DMS79 treated with DMSO at 0.1 percent for 48 hours (cell line): ENCODE results near the gene EMILIN3.
A peak's percentile ranks its signal among the peaks of the same experiment; 100 is the strongest.

Experiments
- DNase-seq: peaks from one replicate; lab custom pipeline; 2025; lab: John Stamatoyannopoulos, UW

Gene EMILIN3

GRCh38 chr20:41345729-41346067, 20.9 kb downstream of the EMILIN3 start:
- DNase-seq, result no peak

- no peak for DNase-seq
Measured at GRCh38 chr20:41344938-41345728, 21.5 kb downstream of the EMILIN3 start.

GRCh38 chr20:41344477-41344876, 22.1 kb downstream of the EMILIN3 start:
- no peak for DNase-seq

GRCh38 chr20:41342474-41343464, 23.8 kb downstream of the EMILIN3 start:
- DNase-seq, result no peak

- peak; percentile 67 for DNase-seq
Measured at GRCh38 chr20:41340327-41341055, 26.1 kb downstream of the EMILIN3 start, which contains the start of gene LPIN3. Gene LPIN3 (plus strand): TSS chr20:41340821. CDS start chr20:41345804, 4,983 bp downstream.

GRCh38 chr20:41339957-41340326, 26.7 kb downstream of the EMILIN3 start:
- DNase-seq, result peak; percentile 58

GRCh38 chr20:41336711-41337492, 29.7 kb downstream of the EMILIN3 start:
- DNase-seq, result no peak

GRCh38 chr20:41335591-41335990, 31.0 kb downstream of the EMILIN3 start:
- DNase-seq, result no peak

- DNase-seq, result no peak
Measured at GRCh38 chr20:41334443-41335421, 31.9 kb downstream of the EMILIN3 start.

- no peak for DNase-seq
Measured at GRCh38 chr20:41334036-41334435, 32.6 kb downstream of the EMILIN3 start.

GRCh38 chr20:41331731-41332130, 34.9 kb downstream of the EMILIN3 start:
- no peak for DNase-seq

- no peak for DNase-seq
Measured at GRCh38 chr20:41330941-41331340, 35.7 kb downstream of the EMILIN3 start.

GRCh38 chr20:41330343-41330720, 36.3 kb downstream of the EMILIN3 start:
- DNase-seq, result no peak

- DNase-seq, result no peak
Measured at GRCh38 chr20:41329435-41330342, 36.9 kb downstream of the EMILIN3 start.

GRCh38 chr20:41327178-41327577, 39.4 kb downstream of the EMILIN3 start:
- no peak for DNase-seq

- DNase-seq, result no peak
Measured at GRCh38 chr20:41320976-41321375, 45.6 kb downstream of the EMILIN3 start.

GRCh38 chr20:41320441-41320840, 46.2 kb downstream of the EMILIN3 start:
- DNase-seq, result no peak

GRCh38 chr20:41318271-41318649, 48.4 kb downstream of the EMILIN3 start:
- DNase-seq, result peak; percentile 30
